OCI-LY7 (cell line): ENCODE data around the gene SCYL2.
"Not testable (repeated sequence)": the region's sequence is repeated elsewhere in the genome, so short reads cannot be mapped to it uniquely, and the experiment has no call there.

Experiments used
- CTCF ChIP-seq: fragments of 200-600 bp; sonication (generic); conservative IDR thresholded peaks from 2 replicates; pipeline ENCODE4 v1.5.1; 2014; ENCODE audit warnings: mild to moderate bottlenecking, antibody characterized with exemption, low read length, moderate library complexity, mixed read lengths
- EZH2phosphoT487 ChIP-seq: fragments of 200-600 bp; sonication (generic); IDR thresholded peaks from 2 replicates; pipeline ENCODE4 v1.6.1; 2018; ENCODE audit warnings: low read depth, borderline replicate concordance, mild to moderate bottlenecking, mixed run types, antibody characterized with exemption, low read length, moderate library complexity, mixed read lengths

- TF ChIP-seq CTCF, EZH2phosphoT487: not testable (repeated sequence)
Measured at GRCh38 chr12:100342897-100343296, 75.9 kb downstream of the SCYL2 start.
